NOMO-1 treated with DMSO at 0.1 percent for 48 hours (cell line): ENCODE results near the gene PRCP.

Source experiments
- DNase-seq: peaks from one replicate; lab custom pipeline; 2025; ENCODE audit not compliant: unreplicated experiment; lab: John Stamatoyannopoulos, UW

PRCP gene

DNA sequence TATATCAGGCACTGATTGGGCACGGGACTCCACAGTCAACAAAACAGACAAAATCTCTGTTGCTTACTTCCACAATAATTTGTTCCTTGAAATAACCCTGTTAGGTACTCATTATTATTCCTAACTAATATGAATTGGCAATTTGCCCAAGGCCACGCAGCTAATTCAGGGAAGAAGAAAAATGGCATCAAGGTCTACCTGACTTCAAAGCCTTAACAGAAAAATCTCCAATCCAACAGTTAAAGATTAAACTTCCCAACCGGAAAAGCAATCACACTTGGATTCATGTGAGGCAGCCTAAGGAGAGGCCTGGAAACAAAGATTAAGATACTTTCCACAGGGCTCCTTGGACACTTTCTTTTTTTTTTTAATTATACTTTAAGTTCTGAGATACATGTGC lies 68.9 kb downstream of the PRCP start:
- DNase-seq = no peak

DNA sequence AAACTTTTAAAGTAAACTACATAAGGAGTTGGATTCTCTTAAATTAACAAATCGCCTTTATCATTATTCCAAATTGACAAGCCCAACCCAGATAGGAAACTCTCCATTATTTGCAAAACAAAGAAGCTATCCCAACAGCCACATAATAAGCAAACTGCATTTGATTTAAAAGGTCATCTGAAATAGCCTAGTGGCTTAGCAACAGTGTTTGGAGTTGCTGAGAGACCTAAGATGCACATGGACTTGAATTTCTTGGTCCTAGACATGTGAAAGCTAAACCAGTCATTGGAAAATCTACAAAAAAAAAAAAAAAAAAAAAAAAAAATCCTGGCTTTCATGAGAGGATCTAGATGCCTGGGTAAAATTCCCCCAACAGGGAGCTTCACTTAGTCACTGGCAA lies 69.5 kb downstream of the PRCP start:
- DNase-seq = no peak

DNA sequence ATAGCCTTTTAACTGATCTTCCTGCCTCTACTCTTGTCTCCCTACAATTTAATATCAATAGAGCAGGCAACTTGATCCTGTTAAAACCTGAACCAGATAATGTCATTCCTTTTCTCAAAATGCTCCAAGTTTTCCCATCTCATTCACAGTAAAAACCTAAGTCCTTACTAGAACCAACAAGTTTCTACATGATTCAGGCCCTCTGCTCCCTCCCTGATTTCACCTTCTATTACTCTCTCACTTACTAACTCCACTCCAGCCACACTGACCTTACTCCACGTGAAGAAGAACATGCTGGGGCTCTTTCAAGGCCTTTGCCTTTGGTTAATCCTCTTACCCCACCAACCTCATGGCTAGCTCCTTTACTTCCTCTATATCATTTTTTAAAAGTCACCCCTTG lies 71.1 kb downstream of the PRCP start:
- DNase-seq = no peak

DNA sequence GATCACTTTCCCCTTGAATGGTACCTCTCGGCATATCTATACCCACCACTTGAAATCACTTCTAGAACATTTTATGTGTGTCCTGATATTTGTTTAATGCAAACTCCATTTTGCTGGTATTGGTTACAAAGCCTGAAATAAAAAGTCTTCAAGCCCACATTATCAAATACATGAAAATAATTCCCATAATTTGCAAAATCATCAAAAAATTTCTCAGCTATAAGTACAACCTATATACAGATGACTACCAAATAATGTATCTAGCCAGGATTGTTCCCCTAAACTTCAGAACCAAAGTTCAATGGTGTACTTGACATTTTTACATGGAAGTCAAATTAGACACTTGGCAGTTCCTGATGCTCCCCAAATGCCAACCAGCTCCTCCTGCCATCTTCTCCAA lies 71.8 kb downstream of the PRCP start:
- no peak for DNase-seq

DNA sequence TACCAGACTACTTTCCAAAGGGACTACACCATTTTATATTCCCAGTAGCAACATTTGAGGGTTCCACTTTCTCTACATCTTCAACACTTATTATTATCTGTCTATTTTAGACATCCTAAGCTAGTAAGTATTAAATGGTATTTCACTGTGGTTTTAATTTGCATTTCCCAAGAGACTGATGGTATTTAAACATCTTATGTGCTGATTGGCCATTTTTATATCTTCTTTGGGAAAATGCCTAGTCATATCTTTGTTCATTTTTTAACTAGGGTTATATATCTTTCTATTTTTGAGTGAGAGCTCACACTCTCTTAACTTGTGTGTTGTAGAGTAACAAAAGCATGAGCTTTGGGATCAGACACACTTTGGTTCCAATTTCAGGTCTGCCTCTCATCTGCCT lies 73.7 kb downstream of the PRCP start:
- DNase-seq = no peak

DNA sequence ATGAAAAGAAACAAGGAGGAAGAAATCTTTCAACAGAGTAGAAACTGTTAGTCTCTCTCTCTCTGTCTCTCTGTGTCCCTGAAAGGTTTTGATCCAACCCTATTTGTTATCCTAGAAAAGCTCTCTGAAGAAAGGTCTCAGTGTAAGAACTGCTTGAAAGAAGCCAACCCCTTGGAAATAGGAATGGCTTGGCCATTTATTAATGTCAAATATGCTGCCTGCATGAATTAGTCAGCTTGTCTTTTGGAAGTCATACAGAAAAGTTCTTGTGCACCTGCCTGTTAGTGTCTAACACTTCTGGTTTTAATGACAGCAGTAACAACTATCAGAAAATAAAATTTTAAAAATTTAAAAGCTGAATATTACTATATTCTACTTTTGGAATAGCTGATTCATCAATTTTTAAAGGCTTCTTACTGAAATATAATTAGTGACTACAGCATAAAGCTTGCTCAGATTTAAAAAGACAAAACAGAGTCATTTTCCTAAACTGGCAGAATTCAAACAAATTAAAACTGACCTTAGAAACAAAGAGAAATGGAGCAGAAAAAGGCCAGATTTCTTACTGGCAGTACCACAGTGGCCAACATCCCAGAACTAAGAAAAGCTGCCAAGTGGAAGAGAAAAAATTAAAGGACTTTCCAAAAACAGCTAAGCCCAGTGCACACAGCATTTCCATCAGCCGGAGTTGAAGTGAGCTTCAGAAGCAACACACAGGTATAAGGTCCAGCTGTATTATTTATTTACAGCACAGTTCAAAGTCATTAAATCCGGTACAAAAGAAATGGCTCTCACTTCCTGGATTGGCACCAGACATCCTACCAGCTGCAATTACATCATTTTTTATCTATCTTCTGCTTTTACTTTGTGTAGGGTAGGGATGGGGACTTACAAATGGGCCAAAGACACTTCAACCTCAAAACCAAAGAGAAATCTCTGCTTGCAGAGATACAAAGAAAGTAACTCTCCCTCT lies 76.3 kb downstream of the PRCP start:
- DNase-seq = peak; percentile 43

DNA sequence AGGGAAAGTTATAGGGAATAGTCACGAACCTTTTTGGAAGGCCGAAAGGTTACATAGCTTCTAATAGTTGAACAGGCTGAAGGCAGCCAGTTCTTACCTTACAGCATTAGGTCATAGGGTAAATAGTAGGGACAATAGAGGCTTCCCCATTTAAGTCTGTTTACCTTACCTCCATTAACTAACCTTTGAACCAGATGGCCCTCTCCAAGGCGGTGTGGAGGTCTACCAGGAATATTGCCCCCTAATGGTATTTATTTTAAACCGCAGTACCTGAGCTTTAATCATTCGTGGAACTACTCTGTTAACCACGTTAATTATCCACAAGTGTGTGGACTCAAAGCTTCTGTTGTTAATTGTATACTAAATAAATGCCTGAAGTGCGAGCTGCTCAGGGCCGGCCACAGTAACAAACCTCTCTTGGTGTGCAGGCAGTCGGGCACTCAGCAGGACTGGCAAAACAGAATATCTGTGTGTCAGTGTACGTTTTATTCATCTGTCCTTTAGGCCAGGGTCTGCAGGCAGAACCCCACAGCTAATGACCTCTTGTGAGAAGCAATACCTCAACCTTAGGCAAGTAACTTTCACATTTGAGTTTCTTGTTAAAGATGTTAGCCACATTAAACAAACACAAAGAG lies 81.7 kb downstream of the PRCP start:
- no peak for DNase-seq

DNA sequence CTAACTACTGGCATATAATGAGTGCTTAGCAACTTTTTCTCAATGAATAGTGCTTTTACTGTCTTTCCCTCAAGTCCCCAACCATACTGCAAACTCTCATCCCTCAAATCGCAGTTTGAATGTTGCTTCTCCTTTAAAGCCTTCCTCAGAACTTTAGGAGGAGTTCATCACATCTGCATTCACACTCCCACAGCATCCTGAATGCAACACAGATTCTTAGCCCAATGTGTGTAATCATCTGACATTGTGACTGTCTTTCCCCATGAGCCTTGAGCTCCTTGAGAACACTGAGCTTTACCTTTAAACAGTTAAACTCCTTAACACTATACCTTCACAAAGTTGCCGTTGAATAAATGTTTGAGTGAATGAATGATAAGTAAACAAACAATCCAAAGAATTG lies 84.8 kb downstream of the PRCP start:
- DNase-seq = no peak

DNA sequence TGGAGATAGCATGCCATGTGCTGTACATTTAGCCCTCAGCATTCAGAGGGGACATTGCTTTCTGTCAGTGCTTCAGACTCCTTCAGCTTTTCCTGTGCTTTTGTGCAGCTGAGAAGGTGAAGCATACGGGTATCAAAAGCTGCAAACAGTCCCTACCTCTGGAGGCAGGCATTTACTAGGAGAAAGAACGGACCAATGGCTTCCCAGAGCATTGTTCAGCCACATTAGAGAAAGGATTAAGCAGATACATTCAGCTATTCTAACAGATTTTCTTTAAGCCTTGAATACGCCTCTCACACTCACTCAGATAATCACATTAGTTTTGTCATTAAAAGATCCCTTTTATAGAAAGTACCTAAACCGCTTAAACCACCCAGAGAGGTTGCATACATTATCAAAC lies 85.9 kb downstream of the PRCP start:
- no peak for DNase-seq

DNA sequence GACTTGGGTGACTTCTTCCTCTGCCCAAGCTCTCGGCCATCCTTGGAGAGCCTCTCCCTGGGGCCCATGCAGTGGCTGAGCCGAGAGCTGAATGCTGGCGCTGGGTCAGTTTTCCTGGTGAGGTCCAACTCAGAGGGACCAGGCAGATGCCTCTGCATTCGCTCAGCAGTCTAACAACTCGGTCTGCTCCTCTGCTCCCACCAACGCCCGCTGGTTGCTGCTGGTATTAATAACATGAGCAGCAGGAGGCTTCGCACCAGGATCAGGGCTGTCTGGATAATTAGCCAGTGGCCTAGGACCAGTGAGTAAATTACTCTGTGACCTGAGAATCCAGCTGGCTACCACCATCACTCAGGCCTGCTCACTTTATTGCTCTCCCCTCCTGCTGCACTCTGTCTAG lies 88.9 kb downstream of the PRCP start:
- no peak for DNase-seq

DNA sequence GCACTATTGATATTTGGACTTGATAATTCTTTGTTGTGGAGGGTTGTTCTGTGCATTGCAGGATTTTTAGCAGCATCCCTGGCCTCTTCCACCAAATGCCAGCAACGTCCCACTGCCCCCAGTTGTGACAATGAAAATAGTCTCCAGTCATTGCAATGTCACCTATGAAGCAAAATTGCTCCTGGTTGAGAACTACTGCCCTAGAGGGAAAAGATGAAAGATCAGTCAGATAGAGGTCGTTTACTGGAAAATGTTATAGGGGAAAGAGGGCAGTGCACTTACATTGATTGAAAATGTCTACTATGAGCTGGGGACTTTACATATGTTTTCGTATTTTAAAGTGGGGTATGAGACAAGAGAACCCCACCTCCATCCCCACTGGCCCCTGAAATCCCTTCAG lies 89.5 kb downstream of the PRCP start:
- no peak for DNase-seq

DNA sequence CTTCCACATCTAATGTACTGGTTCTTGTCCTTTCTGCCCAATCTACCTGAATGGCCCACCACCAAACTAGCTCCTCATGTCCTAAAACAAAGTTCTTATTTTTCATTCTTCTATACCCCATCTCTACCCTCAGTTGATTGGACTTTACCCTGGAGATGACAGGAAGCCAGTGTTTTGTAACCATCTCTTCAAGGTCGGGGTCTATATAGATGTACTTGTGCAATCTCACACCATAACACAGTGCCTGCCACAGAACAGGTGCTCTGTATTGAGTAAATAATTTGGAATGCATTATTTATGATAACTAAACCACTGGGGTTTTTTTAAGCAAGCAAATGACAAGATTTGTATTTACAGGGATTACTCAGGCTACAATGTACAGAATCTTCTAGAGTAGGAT lies 89.9 kb downstream of the PRCP start:
- peak; percentile 27 for DNase-seq

DNA sequence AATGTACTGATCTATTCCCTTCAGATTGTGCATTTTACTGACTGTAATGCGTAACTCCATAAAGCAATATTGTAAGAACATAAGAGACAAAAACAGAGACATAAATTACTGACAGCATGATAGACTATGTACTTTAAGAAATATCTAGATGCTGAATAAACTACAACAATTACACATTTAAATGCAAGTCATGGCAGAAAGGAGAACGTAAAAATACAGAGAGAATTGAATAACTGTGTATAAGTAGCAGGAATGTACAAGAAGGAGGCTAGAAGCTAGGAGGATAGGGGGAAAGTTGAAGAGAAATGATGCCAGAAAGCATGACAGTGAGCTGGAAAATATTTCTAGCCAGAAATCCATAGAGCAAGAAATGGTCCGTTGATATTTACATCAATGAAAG lies 92.6 kb downstream of the PRCP start:
- no peak for DNase-seq

DNA sequence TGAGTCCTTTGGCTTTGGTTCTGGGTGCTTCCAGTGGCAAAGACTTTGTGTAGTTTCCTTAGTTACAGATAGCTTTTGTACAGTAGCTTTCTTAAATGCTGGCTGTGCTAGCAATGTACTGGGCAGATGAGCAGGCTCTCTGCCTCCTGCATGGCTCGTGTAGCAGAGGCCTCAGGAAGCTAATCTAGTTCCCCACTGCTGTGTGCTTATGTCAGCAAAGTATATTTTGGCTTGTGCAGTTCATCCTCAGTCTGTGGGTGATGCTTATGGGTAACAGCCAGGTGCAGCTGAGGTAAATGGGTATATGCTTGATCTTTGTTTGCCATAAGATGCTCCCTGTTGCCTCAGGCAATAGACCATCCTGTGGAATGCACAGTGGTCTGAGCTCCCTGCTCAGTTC lies 97.5 kb downstream of the PRCP start:
- DNase-seq = no peak

DNA sequence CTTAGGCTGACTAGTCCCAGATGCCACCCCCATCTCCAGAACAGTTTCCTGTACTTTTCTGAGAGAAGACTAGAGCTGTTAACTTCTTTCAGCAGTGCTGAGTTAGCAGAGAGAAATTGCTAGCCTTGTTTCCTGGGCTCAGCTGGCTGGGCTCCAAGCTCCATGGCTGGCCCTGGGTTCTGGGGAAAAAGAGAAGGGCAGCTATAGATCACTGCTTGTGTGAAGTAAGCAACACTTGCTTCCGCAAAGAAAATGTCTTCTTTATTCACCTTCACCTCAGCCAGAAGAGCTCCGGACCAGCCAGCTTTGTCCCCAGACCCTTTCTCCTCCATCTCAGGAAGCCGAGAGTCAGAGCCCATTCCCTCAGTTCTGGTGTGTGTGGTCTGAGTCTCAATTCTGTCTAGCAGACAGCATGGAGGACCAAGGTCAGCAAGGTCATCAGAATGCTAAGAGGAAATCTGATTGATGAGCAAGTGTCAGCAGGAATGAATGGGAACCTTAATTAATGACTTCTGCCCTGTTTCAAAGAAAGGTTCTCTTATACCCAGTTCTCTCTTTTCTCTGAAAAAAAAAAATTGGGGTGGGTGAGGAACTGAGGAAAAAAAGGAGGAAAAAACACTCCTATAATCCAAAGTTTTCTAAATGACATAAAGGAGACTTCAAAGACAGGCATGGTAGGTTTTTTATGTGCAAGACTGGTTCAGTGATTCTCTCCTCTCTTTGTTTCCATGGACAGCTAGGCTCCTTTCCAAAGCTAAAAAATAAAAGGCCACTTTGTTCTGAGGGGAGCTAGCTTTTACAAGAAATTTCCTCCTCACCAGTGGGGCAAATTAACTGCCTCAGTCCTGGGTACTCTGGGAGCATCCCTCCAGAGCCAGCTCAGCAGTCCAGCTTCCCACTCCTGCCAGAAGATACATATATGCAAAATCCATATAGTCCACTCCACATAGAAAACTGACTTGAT lies 103.0 kb downstream of the PRCP start:
- DNase-seq = no peak

DNA sequence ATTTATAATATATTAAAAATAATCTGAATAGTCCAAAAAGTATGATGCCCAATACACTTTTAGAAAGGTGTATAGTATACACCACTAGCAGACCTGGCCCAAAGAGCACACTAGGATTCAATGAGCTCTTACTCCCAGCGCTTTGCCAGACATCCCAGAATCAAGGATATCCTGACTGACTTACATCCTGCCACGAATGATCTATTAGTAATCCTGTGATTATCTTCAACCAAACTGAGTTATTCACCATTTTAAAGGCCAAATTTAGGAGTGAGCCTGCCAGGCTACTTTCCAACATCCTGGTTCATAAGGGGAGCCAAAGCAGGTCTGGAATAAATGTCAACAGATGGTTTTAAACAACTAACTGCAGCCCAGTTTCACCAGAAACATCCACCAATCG lies 105.7 kb downstream of the PRCP start:
- DNase-seq = no peak

DNA sequence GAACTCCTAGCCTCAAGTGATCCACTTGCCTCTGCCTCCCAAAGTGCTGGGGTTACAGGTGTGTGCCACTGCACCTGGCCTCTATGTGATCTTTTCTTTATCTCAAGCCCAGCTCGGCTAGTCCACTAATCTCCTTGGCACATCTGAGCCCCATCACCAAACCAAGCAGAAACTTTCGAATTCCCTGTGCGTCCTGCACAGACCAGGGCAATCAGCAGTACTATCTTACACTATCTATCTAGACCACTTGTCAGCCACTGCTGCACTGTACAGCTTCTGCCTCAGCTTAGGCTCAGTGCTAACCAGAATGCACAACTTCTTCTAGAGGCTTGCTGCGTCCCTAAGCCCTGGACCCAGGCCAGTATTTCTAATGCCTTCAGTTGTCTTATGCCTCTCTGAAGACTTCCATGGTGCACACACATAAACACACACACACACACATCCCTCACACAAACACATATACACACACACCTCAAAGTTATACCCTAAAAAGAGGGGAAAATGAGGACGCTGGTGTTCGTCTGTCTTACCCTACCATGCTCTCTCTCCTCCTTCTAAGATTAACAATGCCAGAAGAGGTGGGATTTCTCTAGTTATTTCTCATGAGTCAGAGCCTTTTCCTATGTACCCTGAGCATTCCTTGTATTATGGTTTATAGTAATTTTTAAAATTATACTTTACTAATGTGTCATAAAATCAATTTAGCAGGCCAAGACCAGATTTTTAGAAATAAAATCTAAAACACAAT lies 107.2 kb downstream of the PRCP start:
- DNase-seq = no peak

DNA sequence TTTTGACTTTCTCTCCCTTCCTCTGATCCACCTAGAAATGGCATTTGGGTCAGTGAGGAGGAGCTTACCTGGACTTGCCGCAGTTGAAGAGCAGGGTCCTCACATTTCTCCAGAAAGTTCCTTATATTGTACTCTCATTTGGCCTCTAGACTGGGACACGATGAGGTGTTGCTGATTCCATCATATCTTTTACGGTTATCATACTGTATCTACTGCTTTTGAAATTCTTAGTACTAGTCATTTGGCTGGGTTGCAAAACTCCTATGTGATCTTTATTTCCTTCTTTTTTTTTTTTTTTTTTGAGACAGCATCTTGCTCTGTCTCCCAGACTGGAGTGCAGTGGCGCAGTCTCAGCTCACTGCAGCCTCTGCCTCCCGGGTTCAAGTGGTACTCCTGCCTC lies 107.9 kb downstream of the PRCP start:
- DNase-seq = peak; percentile 9

DNA sequence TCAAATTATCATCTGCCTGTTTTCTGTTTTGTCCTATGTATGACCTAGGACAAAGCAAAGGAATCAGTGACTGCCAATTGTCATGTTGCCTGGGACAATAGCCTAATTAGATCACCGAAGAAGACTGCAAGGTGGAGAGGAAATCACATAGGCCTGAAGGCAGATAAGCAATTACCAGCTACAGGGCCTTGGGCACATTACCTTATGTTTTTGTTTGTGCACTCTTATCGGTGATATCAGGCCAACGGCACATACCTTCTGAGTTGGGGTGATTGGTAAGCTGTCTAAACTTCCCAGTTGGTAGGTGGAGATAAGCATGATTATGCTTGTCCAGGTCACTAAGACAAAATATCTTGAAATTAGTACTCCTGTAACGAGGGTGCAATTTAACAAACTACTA lies 108.5 kb downstream of the PRCP start:
- DNase-seq = no peak

DNA sequence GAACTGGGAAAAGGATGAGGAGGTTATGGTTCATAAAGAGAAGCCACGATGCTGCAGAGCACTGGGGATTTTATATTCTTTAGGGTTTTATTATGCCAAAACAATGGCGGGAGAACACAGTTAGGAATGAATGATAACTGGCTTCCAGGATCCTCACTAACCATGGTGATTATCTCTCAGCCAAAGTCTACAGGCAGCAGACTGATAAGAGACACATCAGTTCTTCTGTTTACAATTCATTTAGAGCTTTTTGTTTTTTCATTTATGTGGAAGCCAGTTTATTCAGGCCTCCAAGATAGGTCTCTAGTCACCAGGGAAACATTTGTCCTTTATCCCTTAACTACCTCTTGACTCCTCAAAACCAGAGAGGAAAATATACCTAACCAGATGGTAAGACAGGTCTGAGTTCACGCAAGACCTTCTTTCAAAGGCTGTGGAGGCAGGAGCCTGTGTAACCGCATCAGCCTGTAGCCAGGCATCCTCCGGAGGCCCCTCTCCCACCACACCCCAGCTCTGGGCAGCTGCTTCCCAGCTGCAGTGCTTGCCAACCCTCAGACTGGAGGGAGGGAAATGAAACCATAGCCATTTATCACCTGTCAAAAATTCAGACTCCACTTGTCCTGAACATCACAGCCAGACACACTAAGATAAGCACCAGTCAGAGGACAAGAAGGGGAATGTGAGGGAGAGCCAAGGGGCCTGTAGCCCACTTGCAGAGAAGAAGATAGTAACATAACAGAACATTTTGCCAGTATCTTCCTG lies 109.3 kb downstream of the PRCP start:
- DNase-seq = peak; percentile 38
